B cell (primary cell): ENCODE measurements around the gene SEC61A1.

ENCODE experiments used
- EZH2 ChIP-seq: IDR thresholded peaks from 2 replicates; pipeline ENCODE4 v1.6.1; 2012; ENCODE audit warnings: borderline replicate concordance, low read depth, mild to moderate bottlenecking, moderate library complexity, low read length; ENCODE audit not compliant: insufficient read depth, poor library complexity, severe bottlenecking
- TF ChIP-seq, protein P1 (sequence below): fragments of 200-600 bp; IDR thresholded peaks from one replicate; pipeline ENCODE4 v1.8.0; 2022; ENCODE audit warnings: antibody characterized with exemption, mild to moderate bottlenecking

- TF ChIP-seq, protein P1, sequence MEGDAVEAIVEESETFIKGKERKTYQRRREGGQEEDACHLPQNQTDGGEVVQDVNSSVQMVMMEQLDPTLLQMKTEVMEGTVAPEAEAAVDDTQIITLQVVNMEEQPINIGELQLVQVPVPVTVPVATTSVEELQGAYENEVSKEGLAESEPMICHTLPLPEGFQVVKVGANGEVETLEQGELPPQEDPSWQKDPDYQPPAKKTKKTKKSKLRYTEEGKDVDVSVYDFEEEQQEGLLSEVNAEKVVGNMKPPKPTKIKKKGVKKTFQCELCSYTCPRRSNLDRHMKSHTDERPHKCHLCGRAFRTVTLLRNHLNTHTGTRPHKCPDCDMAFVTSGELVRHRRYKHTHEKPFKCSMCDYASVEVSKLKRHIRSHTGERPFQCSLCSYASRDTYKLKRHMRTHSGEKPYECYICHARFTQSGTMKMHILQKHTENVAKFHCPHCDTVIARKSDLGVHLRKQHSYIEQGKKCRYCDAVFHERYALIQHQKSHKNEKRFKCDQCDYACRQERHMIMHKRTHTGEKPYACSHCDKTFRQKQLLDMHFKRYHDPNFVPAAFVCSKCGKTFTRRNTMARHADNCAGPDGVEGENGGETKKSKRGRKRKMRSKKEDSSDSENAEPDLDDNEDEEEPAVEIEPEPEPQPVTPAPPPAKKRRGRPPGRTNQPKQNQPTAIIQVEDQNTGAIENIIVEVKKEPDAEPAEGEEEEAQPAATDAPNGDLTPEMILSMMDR: no peak
- no peak for TF ChIP-seq EZH2
Observed at GRCh38 chr3:128016502-128016901, 35.7 kb upstream of the SEC61A1 start.
